Measurements from ENCODE around the gene HMGCS1. TPM values are rescaled to one million over a fixed set of nuclear protein-coding genes. Genes with fewer than 3 reads are reported as not detected.

The HMGCS1 gene
- total RNA-seq, 2 donors from 2014 or later: 142 to 176 TPM

DNA sequence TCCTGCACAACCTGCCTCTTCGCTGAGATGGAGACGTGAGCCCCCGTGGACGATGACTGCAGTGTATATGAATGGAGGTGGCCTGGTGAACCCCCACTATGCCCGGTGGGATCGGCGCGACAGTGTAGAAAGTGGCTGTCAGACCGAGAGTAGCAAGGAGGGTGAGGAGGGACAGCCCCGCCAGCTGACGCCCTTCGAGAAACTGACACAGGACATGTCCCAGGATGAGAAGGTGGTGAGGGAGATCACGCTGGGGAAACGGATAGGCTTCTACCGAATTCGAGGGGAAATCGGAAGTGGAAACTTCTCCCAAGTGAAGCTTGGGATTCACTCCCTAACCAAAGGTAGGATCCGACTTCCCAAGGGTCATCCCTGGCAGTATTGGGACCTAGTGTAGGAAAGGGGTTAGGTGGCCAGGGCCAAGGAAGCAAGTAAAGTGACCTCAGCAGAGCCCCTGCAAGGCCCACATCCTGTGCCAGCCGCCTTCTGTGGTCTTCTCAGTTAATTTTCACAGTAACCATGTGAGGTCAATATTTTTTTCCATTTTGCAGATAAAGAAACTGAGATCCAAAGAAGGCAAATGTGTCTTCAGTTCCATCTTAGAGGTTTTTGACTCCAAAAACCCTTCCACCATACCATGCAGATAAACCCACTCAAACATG is 67.4 kb downstream of the HMGCS1 start:
- Histone ChIP-seq H3K4me3 (ENCODE audit: low read length) (no peak overlapping the region), H3K9ac (ENCODE audit: extremely low read depth, low read length, poor library complexity, severe bottlenecking) (no peak overlapping the region), H3K4me1 (ENCODE audit: control insufficient read depth, insufficient read depth, low read length) (peaks cover 4% of the 10 kb centered on the region), H3K27ac (ENCODE audit: low read depth, low read length) (no peak overlapping the region), H3K9me3 (ENCODE audit: control insufficient read depth, low read length) (no peaks in the 10 kb centered on the region), H3K27me3 (ENCODE audit: control insufficient read depth, insufficient read depth, low read length, poor library complexity, severe bottlenecking) (no peaks in the 10 kb centered on the region), H3K36me3 (ENCODE audit: control insufficient read depth, insufficient read depth, low read length) (no peaks in the 10 kb centered on the region)
- Mint-ChIP-seq H3K9me3 (no peaks in the 10 kb centered on the region), H3K27me3 (ENCODE audit: insufficient read depth) (no peaks in the 10 kb centered on the region), H3K36me3 (ENCODE audit: low read depth) (no peaks in the 10 kb centered on the region), H3K27ac (no peak overlapping the region), H3K4me1 (no peaks in the 10 kb centered on the region), H3K4me3 (no peak overlapping the region)
- no peak for DNase-seq
- TF ChIP-seq, protein P1, sequence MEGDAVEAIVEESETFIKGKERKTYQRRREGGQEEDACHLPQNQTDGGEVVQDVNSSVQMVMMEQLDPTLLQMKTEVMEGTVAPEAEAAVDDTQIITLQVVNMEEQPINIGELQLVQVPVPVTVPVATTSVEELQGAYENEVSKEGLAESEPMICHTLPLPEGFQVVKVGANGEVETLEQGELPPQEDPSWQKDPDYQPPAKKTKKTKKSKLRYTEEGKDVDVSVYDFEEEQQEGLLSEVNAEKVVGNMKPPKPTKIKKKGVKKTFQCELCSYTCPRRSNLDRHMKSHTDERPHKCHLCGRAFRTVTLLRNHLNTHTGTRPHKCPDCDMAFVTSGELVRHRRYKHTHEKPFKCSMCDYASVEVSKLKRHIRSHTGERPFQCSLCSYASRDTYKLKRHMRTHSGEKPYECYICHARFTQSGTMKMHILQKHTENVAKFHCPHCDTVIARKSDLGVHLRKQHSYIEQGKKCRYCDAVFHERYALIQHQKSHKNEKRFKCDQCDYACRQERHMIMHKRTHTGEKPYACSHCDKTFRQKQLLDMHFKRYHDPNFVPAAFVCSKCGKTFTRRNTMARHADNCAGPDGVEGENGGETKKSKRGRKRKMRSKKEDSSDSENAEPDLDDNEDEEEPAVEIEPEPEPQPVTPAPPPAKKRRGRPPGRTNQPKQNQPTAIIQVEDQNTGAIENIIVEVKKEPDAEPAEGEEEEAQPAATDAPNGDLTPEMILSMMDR (conservative IDR thresholded peaks at IDR 0.05): no peak
- 95 to 100% methylated on average over 7 to 19 of the region's 19 CpGs for WGBS, 2 experiments (ENCODE audit: insufficient coverage in 1 of 2, insufficient read length in 1 of 2)

DNA sequence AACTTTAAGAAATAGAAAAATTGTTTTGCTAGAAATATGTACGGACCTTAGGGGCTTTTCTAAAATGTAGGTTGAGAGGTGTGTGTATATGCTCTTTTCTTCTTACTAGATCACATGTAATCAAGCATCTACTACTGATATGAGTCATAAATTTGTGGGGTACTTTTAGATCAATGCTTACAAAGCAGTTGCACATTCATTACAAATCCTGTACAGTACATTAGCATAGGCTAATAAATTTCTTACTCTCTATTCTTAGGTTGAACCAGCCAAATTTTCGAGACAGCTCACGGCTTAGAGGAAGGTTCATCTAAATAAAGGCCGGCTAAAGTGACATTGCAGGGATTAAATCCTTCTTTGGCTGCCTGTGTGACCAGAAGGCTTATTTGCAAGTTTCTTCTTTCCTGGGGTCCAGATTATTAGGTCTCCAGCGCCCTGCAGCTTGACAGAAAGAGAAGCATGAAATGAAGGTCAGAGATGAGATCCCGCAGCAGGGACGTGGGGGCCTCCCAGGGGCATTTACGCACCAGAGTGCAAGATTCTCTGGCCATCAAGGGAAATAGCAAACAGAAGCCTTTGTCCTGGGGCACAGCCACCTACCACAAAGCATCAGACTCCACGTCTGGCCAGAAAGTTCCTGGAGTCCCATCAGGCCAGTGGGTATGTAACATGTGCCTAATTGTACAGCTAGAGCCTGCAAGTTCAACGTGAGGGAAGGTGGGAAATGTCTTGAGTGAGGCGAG is 68.2 kb downstream of the HMGCS1 start:
- H3K9me3 ChIP-seq (ENCODE audit: control insufficient read depth, low read length): no peaks in the 10 kb centered on the region
- WGBS, 2 experiments (ENCODE audit: insufficient coverage in 1 of 2, insufficient read length in 1 of 2): 80 to 89% methylated on average over 3 to 11 of the region's 11 CpGs
- DNase-seq: no peak
- peak overlapping the region; percentile 5 for H3K27ac ChIP-seq (ENCODE audit: low read depth, low read length)
- TF ChIP-seq, protein P1 (conservative IDR thresholded peaks at IDR 0.05): no peak
- no peaks in the 10 kb centered on the region for H3K36me3 ChIP-seq (ENCODE audit: control insufficient read depth, insufficient read depth, low read length)
- H3K9ac ChIP-seq (ENCODE audit: extremely low read depth, low read length, poor library complexity, severe bottlenecking): no peak overlapping the region
- Mint-ChIP-seq H3K4me3 (no peak overlapping the region), H3K27ac (no peak overlapping the region), H3K27me3 (ENCODE audit: insufficient read depth) (no peaks in the 10 kb centered on the region), H3K4me1 (no peaks in the 10 kb centered on the region), H3K9me3 (no peaks in the 10 kb centered on the region), H3K36me3 (ENCODE audit: low read depth) (no peaks in the 10 kb centered on the region)
- H3K27me3 ChIP-seq (ENCODE audit: control insufficient read depth, insufficient read depth, low read length, poor library complexity, severe bottlenecking): no peaks in the 10 kb centered on the region
- no peak overlapping the region for H3K4me3 ChIP-seq (ENCODE audit: low read length)
- H3K4me1 ChIP-seq (ENCODE audit: control insufficient read depth, insufficient read depth, low read length): peaks cover 4% of the 10 kb centered on the region

DNA sequence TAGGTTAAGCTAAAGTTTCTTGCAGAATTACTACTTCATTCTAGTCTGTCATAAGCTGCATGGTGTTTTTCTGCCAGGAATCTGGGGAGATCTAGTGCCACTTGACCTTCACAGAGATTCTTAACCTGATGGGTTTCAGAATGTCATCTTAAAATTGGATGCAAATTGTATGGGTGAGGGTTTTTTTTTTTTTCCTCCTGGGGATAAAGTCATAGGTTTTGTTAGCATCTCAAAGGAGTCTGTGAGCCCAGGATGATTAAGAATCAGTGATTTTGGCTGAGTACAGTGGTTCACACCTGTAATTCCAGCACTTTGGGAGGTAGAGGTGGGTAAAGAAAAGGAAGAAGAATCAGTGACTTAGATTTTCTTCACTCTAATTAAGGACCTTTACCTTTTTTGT is 69.9 kb downstream of the HMGCS1 start:
- Histone ChIP-seq H3K27ac (ENCODE audit: low read depth, low read length) (no peak overlapping the region), H3K4me1 (ENCODE audit: control insufficient read depth, insufficient read depth, low read length) (peaks cover 4% of the 10 kb centered on the region), H3K27me3 (ENCODE audit: control insufficient read depth, insufficient read depth, low read length, poor library complexity, severe bottlenecking) (no peaks in the 10 kb centered on the region), H3K9ac (ENCODE audit: extremely low read depth, low read length, poor library complexity, severe bottlenecking) (no peak overlapping the region), H3K9me3 (ENCODE audit: control insufficient read depth, low read length) (no peaks in the 10 kb centered on the region), H3K36me3 (ENCODE audit: control insufficient read depth, insufficient read depth, low read length) (no peaks in the 10 kb centered on the region), H3K4me3 (ENCODE audit: low read length) (no peak overlapping the region)
- H3K4me1 Mint-ChIP-seq: no peaks in the 10 kb centered on the region
- no peaks in the 10 kb centered on the region for H3K36me3 Mint-ChIP-seq (ENCODE audit: low read depth)
- no peaks in the 10 kb centered on the region for H3K27me3 Mint-ChIP-seq (ENCODE audit: insufficient read depth)
- no peaks in the 10 kb centered on the region for H3K9me3 Mint-ChIP-seq
- no peak for DNase-seq
- no peak overlapping the region for H3K27ac Mint-ChIP-seq
- H3K4me3 Mint-ChIP-seq: no peak overlapping the region
- TF ChIP-seq, protein P1 (conservative IDR thresholded peaks at IDR 0.05): no peak
